HFFc6 (cell line): Measurements from ENCODE around the gene ADI1. TPM values are rescaled to one million over a fixed set of nuclear protein-coding genes. Genes with fewer than 3 reads are reported as not detected.

Experiments
- DNase-seq: peaks from one replicate; pipeline ENCODE4 v3.0.0-alpha.2; 2018
- H3K27ac Mint-ChIP-seq: 2 replicates; pipeline ENCODE4 v1.8.0; 2020; ENCODE audit warnings: mild to moderate bottlenecking, mixed read lengths
- H3K27me3 Mint-ChIP-seq: 2 replicates; pipeline ENCODE4 v1.8.0; 2021; ENCODE audit warnings: mild to moderate bottlenecking, moderate library complexity, mixed read lengths; ENCODE audit not compliant: insufficient read depth
- H3K36me3 Mint-ChIP-seq: 2 replicates; pipeline ENCODE4 v1.8.0; 2021; ENCODE audit warnings: low read depth, mixed read lengths
- H3K4me1 Mint-ChIP-seq: 2 replicates; pipeline ENCODE4 v1.8.0; 2020; ENCODE audit warnings: low read depth, mixed read lengths
- H3K4me3 Mint-ChIP-seq: 2 replicates; pipeline ENCODE4 v1.8.0; 2020; ENCODE audit warnings: mild to moderate bottlenecking, moderate library complexity, mixed read lengths
- H3K9me3 Mint-ChIP-seq: 2 replicates; pipeline ENCODE4 v1.8.0; 2020; ENCODE audit warnings: mild to moderate bottlenecking, mixed read lengths
- CTCF ChIP-seq: fragments of 200-600 bp; sonication (generic); IDR thresholded peaks from 2 replicates; pipeline ENCODE4 v1.5.0; 2021; ENCODE audit warnings: antibody characterized with exemption, mild to moderate bottlenecking
- total RNA-seq, 6 experiments: library from RNA; stranded (reverse); fragmentation: NEBNext Ultra II Directional; extraction: Animal tissue kit (Norgen Biotek cat#: 25700); gene quantifications; 2 replicates in 1 of 6; 3 replicates in 5 of 6; pipeline ENCODE4 v1.2.3, GENCODE V29; 2021

Gene ADI1
- total RNA-seq, 6 experiments from 2014 or later: 66.6 to 94.2 (median 75.5) TPM

DNA sequence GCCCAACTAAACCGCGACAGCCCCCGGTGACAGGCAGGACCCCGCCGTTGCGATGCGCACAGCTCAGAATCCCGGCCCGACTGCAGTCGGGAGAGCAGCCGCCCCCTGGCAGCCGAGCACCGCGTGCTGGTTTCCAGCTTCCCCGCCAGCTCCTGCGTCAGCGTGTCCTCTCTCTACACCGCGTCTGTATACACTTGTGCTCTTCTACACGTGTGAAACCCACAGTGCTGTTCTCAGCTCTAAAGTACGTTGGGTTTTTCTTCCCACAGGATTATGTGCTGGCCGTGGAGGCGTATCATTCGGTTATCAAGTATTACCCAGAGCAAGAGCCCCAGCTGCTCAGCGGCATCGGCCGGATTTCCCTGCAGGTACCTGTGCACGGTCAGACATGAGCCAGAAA, 54.0 kb downstream of the ADI1 start:
- no peak for DNase-seq
- H3K4me3 Mint-ChIP-seq: peak overlapping the region; percentile 63
- H3K27ac Mint-ChIP-seq: peak overlapping the region; percentile 84
- no peaks in the 10 kb centered on the region for H3K9me3 Mint-ChIP-seq
- no peak for TF ChIP-seq CTCF
- peaks cover 38% of the 10 kb centered on the region for H3K4me1 Mint-ChIP-seq
- H3K36me3 Mint-ChIP-seq: peaks cover 29% of the 10 kb centered on the region
- H3K27me3 Mint-ChIP-seq: peaks cover 2% of the 10 kb centered on the region; the same call in 1 of the 2 replicates

GRCh38 chr2:3464401-3465005, 54.8 kb downstream of the ADI1 start:
- Mint-ChIP-seq H3K4me3 (no peak overlapping the region), H3K9me3 (no peaks in the 10 kb centered on the region), H3K27me3 (peaks cover under 1% of the 10 kb centered on the region; the same call in 1 of the 2 replicates), H3K36me3 (peaks cover 29% of the 10 kb centered on the region), H3K4me1 (peaks cover 29% of the 10 kb centered on the region), H3K27ac (peak overlapping the region; percentile 21; the same call in 1 of the 2 replicates)
- DNase-seq: no peak
- no peak for TF ChIP-seq CTCF

DNA sequence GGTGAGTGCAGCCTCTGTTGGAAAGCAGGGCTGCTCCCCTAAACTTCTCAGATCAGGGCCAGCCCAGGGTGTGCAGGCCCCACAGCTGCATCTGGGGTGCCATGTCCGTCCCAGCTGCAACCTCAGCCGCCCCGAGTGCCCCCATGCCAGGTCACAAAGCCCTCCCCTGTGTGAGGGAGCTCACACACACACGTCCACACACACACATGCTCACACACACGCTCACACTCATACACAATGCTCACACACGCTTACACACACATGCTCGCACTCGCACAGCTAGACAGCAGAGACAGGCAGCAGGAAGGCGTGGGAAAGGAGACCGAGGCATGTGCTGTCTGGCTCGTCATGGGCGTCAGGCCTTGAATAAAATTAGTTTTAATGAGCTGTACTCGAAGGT, 55.4 kb downstream of the ADI1 start:
- Mint-ChIP-seq H3K9me3 (no peaks in the 10 kb centered on the region), H3K27ac (peak overlapping the region; percentile 16; the same call in 1 of the 2 replicates), H3K4me3 (no peak overlapping the region), H3K4me1 (peaks cover 24% of the 10 kb centered on the region), H3K27me3 (no peaks in the 10 kb centered on the region), H3K36me3 (peaks cover 29% of the 10 kb centered on the region)
- no peak for DNase-seq
- TF ChIP-seq CTCF: no peak

DNA sequence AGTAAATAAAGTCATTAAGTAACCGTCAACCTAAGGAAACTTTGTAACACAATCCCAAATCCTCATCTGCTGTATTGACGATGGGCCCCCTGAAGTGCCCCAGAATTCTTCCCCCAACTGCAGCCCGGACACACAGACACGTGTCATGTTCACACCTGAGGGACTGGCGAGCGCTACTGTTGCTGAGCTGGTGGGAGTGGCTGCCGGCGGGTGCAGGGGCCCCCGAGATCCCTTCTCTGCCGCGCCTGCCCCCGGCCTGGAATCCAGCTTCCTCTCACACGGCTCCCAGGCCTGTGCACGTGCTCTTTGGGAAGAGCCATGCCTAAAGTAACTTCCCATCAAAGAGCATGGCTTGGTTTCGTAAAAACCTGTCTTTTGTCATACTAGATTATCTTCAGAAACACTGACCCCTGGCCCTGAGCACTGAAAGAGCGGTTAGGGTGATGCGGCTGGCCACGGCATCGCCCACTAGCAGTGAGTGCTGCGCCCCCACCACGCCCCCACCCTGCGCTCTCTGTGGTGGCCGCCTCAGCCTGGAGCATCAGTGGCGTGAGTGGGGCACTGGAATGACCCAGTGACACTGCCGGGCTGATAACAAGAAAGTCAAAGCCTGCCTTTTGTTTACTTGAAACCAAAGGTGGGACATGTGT, 56.0 kb downstream of the ADI1 start:
- no peak overlapping the region for H3K27ac Mint-ChIP-seq
- H3K36me3 Mint-ChIP-seq: peaks cover 24% of the 10 kb centered on the region
- H3K27me3 Mint-ChIP-seq: no peaks in the 10 kb centered on the region
- no peak for TF ChIP-seq CTCF
- no peaks in the 10 kb centered on the region for H3K9me3 Mint-ChIP-seq
- no peak overlapping the region for H3K4me3 Mint-ChIP-seq
- H3K4me1 Mint-ChIP-seq: peaks cover 22% of the 10 kb centered on the region
- DNase-seq: no peak

DNA sequence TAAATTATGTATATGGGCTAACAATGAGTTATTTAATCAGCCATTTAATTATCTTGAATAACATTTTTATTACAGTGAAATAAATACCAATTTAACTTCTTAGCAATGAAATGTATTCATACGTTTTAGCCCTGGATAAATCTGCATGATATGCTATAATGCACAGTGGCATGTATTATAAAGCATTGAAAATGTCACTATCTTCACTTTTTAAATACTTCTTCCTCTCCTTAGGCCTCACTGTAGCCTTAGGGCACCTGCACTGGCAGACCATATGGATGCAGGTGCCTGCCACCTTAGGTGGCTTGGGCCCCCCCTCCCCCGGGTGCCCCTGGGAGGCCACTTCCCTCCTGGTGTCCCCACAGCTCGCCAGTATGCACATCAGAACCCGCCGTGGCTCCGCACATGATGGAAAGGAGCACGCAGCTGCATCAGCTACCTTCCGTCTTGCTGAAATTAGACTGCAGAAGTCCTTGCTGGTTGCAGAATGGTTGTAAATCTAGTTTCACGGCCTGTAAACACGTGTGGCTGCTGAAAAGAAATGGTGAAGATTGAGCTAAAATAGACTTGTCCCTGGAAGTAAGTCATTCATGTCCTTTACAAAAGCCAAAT, 56.7 kb downstream of the ADI1 start:
- Mint-ChIP-seq H3K4me1 (peaks cover 17% of the 10 kb centered on the region), H3K27me3 (no peaks in the 10 kb centered on the region), H3K36me3 (peaks cover 17% of the 10 kb centered on the region; the same call in 1 of the 2 replicates), H3K27ac (no peak overlapping the region), H3K4me3 (no peak overlapping the region), H3K9me3 (no peaks in the 10 kb centered on the region)
- peak; percentile 65 for TF ChIP-seq CTCF
- no peak for DNase-seq
